GM18526 (cell line): Measurements from ENCODE around the gene FAM131C.

Experiments used
- POLR2A ChIP-seq: IDR thresholded peaks from 3 replicates; pipeline ENCODE4 v1.6.1; 2011; ENCODE audit not compliant: insufficient read length; ENCODE audit errors: extremely low read depth

Gene FAM131C

DNA sequence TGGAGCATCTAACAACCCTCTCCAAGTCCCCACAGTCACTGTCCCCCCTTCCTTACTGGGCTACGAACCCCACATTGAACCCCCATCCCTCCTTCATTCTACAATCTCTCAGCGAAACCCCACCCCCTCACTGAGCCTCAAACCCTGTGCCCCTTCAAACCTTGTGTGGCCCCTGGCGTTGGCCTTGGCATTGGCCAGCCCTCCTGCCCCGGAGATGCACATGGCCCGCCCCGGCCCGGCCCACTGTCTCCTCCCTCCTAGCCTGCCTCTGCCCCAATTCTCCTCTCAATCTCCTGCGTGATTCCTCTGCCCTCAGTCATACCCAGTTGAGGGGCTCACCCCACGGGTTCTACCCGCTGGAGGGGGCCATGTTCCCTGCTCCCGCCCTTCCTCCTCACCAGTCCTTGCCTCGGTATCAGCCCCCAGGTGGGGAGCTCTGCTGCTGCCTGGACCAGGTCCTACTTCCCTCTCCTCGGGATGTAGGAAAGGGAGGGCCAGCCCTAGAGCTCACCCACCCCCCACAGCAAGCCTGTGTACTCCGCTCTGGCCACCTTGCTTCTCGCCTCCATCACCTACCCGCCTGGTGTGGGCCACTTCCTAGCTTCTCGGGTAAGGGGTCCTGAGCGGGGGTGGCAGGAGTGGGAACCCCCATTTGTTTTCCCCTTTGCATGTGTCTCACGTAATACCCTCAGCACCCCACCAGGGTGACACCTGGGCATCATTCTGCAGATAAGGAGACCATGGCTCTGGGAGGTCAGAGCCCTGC, 45.0 kb downstream of the FAM131C start:
- no peak for TF ChIP-seq POLR2A

DNA sequence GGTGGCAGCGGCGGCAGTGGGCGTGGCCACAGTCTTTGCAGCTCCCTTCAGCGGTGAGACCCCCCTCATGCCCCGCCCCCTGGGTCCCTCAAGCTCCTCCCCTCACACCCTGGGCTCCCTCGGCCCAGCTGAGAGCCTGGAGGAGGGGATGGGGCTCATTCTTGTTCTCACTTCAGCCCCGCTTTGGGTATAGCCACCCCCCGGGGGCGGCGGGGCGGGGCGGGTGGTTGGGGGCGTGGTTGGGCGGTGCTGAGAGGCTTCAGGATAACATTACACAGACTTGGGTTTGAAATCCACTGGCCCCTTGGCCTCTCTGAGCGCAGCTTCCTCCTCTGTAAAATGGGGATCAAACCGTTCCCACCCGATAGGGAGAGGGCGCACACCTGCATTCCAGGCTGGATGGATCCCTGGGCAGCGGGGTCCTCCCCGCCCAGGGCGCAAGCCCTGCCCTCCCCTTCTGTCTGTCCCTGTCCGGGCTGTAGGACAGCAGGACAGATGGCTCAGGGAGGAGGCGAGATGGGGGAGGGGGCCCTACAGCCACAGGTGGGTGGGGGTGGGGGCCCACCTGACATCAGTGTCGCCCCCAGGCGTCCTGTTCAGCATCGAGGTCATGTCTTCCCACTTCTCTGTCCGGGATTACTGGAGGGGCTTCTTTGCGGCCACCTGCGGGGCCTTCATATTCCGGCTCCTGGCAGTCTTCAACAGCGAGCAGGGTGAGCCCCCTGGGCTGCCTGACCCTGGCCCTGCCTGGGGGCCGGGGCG, 46.5 kb downstream of the FAM131C start:
- no peak for TF ChIP-seq POLR2A

DNA sequence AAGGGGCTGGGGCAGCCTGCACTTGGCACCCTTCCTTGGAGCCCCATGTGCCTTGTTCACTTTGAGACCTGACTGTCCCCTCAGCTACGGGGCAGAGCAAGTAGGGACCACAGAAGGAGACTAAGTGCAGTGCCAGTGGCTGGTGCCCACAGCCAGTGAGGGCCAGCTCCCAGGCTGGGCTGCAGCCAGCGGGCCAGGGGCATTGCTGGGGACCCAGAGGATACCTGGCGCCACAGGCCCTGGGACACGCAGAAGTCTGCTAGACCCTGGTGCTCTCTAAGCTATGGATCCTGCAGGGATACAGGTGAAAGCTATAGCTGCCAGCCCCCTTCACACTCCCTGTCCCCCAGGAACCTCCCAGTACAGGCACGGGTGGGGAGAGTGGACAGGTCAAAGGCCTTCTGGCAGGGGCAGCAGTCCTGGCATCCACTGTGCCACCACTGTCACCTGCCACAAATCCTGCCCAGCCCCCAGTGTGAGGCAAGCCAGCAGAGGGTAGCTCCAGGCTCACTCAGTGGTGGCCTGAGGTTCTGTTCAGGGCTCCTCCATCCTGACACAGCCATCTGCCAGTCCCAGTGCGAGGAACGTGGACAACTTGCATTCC, 50.3 kb downstream of the FAM131C start:
- no peak for TF ChIP-seq POLR2A

DNA sequence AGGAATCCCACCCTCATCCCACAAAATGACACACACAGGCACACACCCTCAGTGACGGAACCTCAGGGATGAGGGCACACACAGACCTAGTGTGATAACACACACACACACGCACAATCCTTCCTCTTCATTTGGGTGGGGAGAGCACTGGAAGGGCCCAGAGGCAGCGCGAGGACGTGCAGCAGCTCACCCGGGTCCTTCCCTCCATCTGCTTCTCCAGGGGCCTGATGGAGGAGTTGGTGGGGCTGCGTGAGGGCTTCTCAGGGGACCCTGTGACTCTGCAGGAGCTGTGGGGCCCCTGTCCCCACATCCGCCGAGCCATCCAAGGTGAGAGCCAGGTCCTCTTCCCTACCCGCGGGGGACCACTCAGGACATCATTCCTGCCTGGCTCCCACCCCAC, 51.1 kb downstream of the FAM131C start:
- TF ChIP-seq POLR2A: no peak

DNA sequence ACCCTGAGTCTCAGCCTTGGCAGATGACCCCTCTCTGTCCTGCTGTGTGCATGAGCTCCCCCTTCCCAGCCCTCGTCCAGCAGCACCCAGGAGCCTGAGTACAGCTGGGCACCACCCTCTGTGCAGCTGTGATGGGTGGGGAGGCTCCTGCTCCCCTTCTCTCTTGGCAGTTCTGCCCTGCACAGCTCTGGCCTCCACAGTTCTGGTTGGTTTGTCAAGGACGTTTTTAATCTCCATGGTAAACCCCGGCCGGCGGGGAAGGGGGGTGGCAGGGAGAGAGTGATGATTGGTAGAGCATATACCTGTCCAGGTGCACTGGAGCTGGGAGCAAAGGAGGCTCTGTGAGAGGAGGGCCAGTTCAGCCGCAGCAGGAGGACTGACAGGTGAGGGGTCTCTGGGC, 51.8 kb downstream of the FAM131C start, which contains the start of gene CLCNKA:
Gene CLCNKA, plus strand, starts transcription at position 356 of the 400 bp plus-strand sequence. CDS start 584 bp downstream, outside the sequence.
- no peak for TF ChIP-seq POLR2A

DNA sequence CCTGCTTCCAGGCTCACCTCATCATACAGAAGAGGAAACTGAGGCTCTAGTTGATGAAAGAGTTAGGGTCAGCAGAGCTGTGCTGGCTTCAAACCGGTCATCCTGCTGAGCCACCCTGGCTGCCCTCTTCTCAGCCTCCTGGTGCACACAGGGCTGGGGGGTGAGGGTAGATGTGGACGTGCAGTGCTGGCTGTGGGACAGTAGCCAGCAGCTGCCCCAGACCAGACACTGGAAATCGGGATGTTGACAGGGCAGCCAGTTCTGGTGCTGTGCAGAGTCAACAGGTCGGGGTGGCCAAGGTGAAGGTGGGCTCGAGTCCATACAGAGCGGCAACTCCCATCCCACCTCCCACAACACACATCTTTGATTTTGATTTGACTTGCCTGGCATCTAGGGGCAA, 53.1 kb downstream of the FAM131C start:
- TF ChIP-seq POLR2A: no peak

DNA sequence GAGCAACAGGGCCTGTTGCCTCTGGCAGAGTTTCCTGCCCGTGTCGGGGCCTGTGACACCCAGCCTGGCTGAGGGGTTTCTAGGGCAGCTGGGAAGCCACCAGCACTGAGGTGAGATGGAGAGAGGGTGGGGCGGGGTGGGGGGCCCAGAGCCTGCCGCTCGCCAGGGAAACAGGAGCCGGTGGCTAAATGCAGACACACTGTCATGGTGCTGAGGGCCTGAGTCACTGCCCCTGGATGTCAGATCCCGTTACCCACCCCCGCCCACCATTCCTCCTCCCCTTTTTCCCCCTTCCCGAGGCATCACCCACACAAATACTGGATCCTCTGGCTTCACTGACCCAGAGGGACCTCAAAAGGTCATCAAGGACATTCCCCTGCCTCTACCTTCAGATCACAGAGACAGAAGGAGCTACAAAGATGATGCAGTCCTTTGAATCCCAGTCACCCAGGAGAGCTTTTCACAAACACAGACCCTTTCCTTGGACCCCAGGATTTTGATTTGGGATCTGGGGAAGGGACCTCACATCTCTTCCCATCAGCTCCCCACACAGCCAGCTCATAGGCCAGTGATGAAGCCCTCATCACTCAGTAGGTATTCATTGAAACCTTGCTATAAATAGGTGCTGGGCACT, 53.7 kb downstream of the FAM131C start:
- TF ChIP-seq POLR2A: no peak

DNA sequence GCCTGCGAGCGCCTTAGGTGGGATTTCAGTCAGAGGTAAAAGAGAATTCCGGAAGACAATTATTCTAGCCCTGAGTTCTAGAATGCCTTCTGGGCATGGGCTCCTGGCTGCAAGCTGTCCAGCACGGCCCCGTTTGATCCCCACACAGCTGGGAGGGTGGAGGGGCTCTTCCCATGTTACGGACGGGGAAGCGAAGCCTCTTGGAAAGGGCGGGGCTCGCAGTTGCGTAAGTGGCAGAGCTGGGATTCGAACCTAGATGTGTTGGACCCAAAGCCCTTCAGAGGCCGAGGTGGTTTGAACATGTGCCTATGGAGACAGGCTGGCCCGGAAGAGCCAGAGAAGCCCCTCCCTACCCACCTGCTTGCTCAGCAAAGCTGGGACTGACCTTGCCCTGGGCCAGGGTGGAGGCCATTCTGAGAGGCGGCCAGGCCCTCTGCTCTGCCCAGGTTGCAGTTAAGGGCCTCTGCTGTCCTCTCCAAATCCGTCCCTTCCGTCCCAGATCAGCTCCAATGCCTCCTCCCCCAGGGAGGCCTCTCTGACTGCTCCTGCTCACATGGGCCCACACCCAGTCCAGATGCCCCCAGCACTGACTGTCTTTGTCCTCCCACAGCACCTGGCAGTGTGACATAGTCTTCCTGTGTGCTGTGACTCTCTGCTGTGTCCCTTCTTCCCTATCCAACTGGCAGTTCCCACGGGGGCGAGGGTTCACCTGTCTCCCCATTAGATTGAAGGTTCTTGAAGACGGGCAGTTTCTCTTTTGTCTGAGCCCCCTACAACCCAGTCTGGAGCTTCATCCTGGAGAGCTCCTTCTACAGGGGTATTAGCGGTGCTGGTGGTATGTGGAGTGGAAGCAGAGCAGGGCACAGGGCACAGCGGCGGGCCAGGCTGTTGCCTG, 54.5 kb downstream of the FAM131C start:
- no peak for TF ChIP-seq POLR2A

DNA sequence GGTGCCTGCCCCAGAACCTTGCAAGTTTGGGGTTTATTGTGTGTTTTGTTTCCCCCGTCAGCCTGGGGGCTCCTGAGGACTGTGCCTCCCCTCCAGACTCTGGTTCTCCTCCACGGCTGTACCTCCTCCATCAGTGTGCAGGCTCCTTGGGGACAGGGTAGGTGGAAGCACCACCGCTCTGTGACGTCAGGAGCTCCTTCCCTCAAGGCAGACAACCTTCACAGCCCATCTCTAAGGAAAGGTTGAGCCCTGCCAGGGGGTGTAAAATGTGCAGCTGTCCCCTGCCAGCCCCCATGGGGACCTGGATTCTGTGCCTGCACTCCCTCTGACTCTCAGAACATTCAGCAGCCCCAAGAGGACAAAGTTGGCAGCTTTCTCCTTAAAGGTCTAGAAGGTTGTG, 55.1 kb downstream of the FAM131C start:
- no peak for TF ChIP-seq POLR2A

DNA sequence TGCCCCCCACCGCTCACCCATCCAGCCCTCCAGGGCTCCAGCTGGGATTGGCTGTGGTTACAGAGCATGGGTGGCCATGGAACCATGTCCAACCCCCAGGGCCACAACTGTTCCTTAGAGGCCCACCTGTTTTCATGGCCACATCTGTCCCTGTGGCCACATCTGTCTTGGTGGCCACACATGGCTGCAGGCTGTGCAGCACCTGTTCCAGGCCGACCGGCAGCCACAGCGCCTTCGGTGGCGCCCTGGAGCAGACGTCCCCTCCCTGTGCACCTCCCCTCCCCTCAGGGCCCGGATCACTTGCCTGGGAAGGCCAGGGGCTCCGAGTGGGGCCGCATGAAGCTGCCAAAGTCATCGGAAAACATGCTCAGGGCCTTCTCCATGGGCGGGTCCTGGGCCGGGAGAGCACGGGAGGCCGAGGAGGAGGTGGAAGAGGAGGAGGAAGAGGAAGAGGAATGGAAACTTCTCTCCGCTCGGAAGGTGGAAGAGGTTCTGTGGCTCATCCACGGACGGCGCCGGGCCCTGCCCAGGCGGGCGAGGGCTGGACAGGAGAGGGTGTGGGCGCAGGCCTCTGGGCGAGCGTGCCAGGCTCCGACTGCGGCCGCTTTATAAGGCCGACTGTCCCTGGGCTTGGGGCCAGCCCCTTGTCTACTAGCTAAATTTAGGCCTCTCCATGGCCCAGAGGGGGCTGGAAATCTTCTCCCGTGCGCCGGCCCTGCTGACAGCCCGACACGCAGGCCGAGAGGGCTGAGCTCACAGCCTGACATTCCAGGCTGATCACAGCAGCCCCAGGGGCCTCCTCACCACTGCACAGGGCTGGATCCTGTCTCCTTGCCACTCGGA, 55.8 kb downstream of the FAM131C start, which contains the start of gene HSPB7:
Gene HSPB7, minus strand, starts transcription at position 583 of the 843 bp plus-strand sequence. Its CDS starts 80 bp downstream, at position 503.
- TF ChIP-seq POLR2A: no peak

DNA sequence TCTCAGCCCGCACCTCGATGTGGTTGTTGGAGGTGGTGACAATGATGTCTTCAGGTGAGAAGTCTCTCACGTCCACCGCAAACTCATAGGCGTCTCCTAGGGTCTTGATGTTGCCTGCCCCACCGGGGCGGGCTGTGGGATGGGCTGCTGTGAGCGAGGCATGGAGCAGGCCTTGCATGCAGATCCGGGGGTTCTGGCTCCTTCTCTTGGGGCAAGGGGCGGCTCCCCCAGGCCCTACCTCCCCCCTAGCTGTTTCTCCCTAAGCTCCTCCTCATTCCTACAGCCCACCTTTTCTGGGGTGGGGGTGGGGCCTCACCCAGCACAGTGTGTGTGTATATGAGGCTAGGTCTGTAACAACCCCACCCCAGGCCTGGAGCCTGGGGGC, 56.4 kb downstream of the FAM131C start:
- TF ChIP-seq POLR2A: no peak

DNA sequence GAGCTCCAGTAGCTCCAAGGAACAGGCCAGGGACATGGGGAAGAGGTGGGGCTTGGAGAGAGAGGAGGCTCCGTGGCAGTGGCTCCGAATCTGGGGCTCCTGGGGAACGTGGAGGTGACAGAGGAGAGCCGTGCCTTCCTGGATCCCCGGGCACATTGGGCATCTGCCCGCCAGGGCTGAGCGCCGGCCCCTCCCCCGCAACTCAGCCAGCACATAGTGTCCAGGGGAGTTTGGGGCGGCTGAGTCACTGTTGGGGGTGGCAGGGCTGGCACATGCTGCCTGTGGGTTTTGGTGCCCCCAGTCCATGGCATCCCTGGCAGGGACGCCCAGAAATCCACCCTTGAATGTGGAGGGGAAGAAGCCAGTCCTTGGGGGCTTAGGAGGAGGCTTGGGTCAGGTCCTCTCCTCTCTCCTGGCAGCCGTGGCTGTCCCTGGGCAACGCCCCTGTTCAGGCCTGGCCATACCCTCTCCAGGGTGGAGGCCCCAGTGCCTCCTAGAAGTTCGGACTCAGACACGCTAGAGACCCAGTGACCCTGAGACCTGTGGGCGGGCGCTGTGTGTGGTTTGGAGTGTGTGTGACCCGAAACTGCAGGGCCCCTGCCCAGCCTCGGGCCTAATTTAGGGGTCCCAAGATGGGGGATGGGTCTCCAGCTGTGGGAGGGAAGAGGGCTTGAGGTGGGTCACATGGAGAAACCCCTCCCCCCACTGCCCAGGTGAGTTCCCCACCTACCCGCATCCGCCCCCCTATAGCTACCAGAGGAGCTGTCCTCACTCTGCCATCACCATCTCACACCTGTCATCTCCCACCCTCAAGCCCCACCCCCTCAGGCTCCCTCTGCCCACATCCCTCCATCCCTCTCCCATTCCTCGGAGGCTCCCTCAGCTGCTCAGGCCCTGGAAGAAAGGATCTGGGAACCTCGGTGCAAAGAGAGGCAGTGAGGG, 57.2 kb downstream of the FAM131C start:
- TF ChIP-seq POLR2A: no peak

DNA sequence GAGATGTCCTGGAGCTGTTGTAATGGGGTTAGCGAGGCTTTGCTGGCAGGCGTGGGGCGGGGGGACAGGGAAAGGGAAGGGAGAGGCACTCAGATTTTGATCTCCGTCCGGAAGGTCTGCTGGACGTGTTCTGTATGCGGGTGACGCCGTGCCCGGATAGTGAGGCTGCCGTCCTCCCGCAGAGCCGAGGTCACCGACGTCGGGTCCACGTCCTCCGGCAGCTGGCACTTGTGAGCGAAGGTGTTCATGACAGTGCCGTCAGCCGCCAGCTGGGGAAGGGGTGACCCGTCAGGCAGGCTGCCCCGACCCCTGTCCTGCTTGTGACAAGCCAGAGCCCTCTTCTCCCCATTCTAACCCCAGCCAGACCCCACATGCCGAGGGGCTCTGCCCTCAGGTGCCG, 58.0 kb downstream of the FAM131C start:
- TF ChIP-seq POLR2A: no peak
